Activated T-cell treated with anti-CD3 and anti-CD28 coated beads, Interleukin-2, amount 50 U/mL, for 4 hours (primary cell): ENCODE results near the gene RFTN1. TPM values are rescaled to one million over a fixed set of nuclear protein-coding genes. Genes with fewer than 3 reads are reported as not detected.

Source experiments
- ATAC-seq, 2 donors: fragments of 200-7000 bp; cut with Tn5 transposase; one replicate each; pipeline ENCODE4 v1.10.0; 2021
- DNase-seq: peaks from one replicate; pipeline ENCODE4 v3.0.0-alpha.2; 2020
- H3K27me3 Mint-ChIP-seq: one replicate; pipeline ENCODE4 v1.8.0; 2021; ENCODE audit warnings: low read depth, mixed read lengths
- H3K36me3 Mint-ChIP-seq: one replicate; pipeline ENCODE4 v1.8.0; 2022; ENCODE audit warnings: mixed read lengths; ENCODE audit not compliant: insufficient read depth
- H3K4me1 Mint-ChIP-seq: one replicate; pipeline ENCODE4 v1.8.0; 2021; ENCODE audit warnings: low read depth, mixed read lengths
- H3K4me3 Mint-ChIP-seq: one replicate; pipeline ENCODE4 v1.8.0; 2021; ENCODE audit warnings: mild to moderate bottlenecking, moderate library complexity, mixed read lengths
- H3K9me3 Mint-ChIP-seq: one replicate; pipeline ENCODE4 v1.8.0; 2021; ENCODE audit warnings: mixed read lengths
- total RNA-seq, 3 donors: library from RNA; stranded (reverse); gene quantifications; one replicate each; pipeline ENCODE4 v1.2.1, GENCODE V29; 2021

The RFTN1 gene
- total RNA-seq, 3 donors from 2014 or later = 52.9 to 72.4 (median 69.6) TPM

- Mint-ChIP-seq H3K9me3 (no peaks in the 10 kb centered on the region), H3K4me1 (peaks cover 13% of the 10 kb centered on the region), H3K4me3 (no peak overlapping the region), H3K36me3 (peaks cover 25% of the 10 kb centered on the region), H3K27me3 (no peaks in the 10 kb centered on the region)
- ATAC-seq (no peak), DNase-seq (no peak)
These were observed 90.2 kb downstream of the RFTN1 start for GRCh38 chr3:16423298-16423697.

DNA sequence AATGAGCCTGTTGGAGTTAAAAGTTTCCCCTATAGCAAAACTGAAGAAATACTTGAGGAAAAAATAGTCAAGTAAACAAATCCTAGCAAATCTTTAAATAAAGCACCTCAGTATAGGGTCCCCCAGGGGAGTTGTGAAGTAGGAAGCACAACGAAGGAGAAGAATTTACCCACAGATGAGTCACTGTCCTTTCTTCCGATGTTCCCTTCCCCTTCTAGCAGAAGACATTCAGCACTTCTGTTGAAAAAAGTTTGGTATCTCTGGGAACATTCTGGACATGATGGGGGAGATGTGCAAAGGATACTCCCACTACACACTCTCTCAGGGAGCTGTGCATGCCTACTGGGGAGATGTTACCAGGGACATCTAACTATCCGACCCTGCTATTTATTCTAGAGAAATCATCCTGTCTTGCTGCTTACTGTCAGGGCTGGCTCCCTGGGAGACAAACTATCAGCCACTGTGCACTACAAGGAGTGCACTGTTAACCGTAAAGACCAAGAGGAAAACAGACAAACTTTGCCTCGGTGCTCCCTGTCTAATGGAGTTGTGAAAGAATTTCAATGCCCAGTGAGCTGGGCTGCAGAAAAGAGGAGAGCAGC is 93.8 kb downstream of the RFTN1 start:
- Mint-ChIP-seq H3K4me1 (peaks cover 23% of the 10 kb centered on the region), H3K4me3 (no peak overlapping the region), H3K9me3 (no peaks in the 10 kb centered on the region), H3K36me3 (peaks cover 22% of the 10 kb centered on the region), H3K27me3 (no peaks in the 10 kb centered on the region)
- ATAC-seq = no peak
- no peak for DNase-seq

GRCh38 chr3:16417945-16418739 is 95.4 kb downstream of the RFTN1 start:
- Mint-ChIP-seq H3K36me3 (peaks cover 22% of the 10 kb centered on the region), H3K4me3 (no peak overlapping the region), H3K27me3 (no peaks in the 10 kb centered on the region), H3K4me1 (peaks cover 28% of the 10 kb centered on the region), H3K9me3 (no peaks in the 10 kb centered on the region)
- DNase-seq = no peak
- no peak for ATAC-seq

DNA sequence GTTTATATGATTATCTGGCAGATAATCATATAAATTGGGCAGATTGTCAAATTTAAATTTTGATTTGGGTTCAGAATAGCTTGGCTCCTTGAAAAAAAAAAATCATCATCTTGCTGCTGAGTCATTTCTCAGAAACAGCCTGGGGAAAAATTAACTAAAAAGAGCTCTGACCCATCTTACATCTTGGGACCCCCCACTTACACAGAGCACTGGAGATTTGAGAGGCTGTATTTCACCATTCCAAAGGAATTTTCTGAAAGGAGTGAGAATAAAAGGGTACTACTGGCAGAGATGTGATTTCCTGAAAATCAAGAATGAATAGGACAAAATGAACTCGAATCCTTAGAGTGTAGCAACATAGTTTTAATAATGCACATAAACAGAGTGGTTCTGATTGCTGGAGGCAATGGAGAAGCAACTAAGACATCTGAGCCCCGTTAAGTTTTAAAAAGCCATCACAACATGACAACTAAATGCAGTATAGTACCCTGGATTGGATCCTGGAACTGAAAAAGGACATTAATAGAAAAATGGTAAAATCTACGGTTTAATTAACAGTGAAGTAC is 97.5 kb downstream of the RFTN1 start:
- Mint-ChIP-seq H3K27me3 (no peaks in the 10 kb centered on the region), H3K4me3 (no peak overlapping the region), H3K36me3 (peaks cover 25% of the 10 kb centered on the region), H3K4me1 (peaks cover 38% of the 10 kb centered on the region), H3K9me3 (no peaks in the 10 kb centered on the region)
- DNase-seq (no peak), ATAC-seq (no peak)

GRCh38 chr3:16413321-16413720 is 100.2 kb downstream of the RFTN1 start:
- Mint-ChIP-seq H3K9me3 (no peaks in the 10 kb centered on the region), H3K27me3 (no peaks in the 10 kb centered on the region), H3K36me3 (peaks cover 19% of the 10 kb centered on the region), H3K4me3 (no peak overlapping the region), H3K4me1 (peaks cover 32% of the 10 kb centered on the region)
- DNase-seq (no peak), ATAC-seq (no peak)

GRCh38 chr3:16412192-16412800 is 101.2 kb downstream of the RFTN1 start:
- Mint-ChIP-seq H3K4me3 (no peak overlapping the region), H3K4me1 (peaks cover 31% of the 10 kb centered on the region), H3K36me3 (peaks cover 26% of the 10 kb centered on the region), H3K27me3 (no peaks in the 10 kb centered on the region), H3K9me3 (no peaks in the 10 kb centered on the region)
- no peak for ATAC-seq
- DNase-seq = no peak

DNA sequence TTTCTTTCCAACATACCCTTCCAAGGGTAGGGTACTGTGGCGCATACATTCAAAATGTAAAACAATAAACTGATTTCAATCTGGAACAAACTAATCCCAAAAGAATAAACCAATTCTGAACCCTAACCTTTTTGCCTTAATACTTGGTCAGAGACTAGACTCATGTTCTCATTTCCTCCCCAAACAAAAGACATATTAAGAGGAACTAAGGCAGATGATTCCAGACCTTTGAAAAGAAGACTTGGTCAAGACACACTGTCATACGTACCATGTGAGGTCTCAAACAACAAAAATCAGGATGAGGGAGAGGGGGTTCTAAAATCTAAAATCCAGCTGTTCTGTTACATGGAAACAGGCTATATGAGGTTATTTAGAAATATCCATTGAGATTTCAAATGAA is 102.1 kb downstream of the RFTN1 start:
- H3K36me3 Mint-ChIP-seq = peaks cover 24% of the 10 kb centered on the region
- ATAC-seq (no peak), DNase-seq (no peak)
- H3K4me3 Mint-ChIP-seq = no peak overlapping the region
- H3K4me1 Mint-ChIP-seq = peaks cover 27% of the 10 kb centered on the region
- no peaks in the 10 kb centered on the region for H3K27me3 Mint-ChIP-seq
- H3K9me3 Mint-ChIP-seq = no peaks in the 10 kb centered on the region

DNA sequence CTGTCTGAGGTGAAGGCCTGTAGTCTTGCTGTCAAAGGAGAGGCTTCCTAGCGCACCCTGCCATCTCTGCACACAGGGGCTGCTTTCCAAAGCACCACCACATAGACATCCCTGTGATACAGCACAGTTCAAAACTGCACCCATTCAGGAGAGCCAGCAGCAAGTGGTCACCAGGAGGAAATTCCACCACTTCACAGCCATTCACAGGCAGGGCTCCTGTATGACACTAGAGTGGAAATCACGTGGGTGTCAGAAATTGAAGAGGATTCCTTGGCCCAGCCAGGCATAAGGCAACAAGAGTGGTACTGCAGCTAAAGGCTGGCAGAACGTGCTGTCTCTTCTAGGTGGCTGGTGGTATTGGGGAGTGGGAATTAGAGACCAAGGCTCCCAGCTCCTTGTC is 102.8 kb downstream of the RFTN1 start:
- ATAC-seq = no peak
- H3K36me3 Mint-ChIP-seq = peaks cover 25% of the 10 kb centered on the region
- no peak overlapping the region for H3K4me3 Mint-ChIP-seq
- H3K9me3 Mint-ChIP-seq = no peaks in the 10 kb centered on the region
- no peak for DNase-seq
- peaks cover 25% of the 10 kb centered on the region for H3K4me1 Mint-ChIP-seq
- no peaks in the 10 kb centered on the region for H3K27me3 Mint-ChIP-seq

DNA sequence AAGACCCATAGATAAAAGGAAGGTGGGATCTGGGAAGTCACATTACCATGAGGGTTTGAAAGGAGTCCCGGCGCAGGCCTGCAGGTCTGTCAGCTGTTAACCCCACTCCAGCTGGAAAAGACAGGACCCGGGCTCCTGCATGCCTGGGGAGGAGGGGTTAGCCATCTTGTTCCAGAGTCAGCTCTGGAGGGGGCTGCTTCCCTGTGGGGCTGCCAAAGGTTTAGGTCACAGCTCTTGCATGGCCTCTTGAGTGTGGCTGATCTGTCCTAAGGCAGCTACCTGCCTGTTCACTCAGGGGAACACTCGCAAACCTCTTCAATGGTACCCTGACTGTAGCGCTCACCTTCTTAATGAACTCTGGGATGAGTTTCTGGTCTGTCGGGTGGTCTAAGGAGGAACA is 104.5 kb downstream of the RFTN1 start:
- H3K4me3 Mint-ChIP-seq = no peak overlapping the region
- H3K9me3 Mint-ChIP-seq = no peaks in the 10 kb centered on the region
- H3K4me1 Mint-ChIP-seq = peaks cover 13% of the 10 kb centered on the region
- H3K27me3 Mint-ChIP-seq = no peaks in the 10 kb centered on the region
- peaks cover 23% of the 10 kb centered on the region for H3K36me3 Mint-ChIP-seq
- no peak for DNase-seq
- ATAC-seq = no peak

- H3K9me3 Mint-ChIP-seq = no peaks in the 10 kb centered on the region
- DNase-seq (no peak), ATAC-seq (no peak)
- no peak overlapping the region for H3K4me3 Mint-ChIP-seq
- no peaks in the 10 kb centered on the region for H3K27me3 Mint-ChIP-seq
- H3K36me3 Mint-ChIP-seq = peaks cover 24% of the 10 kb centered on the region
- peaks cover 10% of the 10 kb centered on the region for H3K4me1 Mint-ChIP-seq
These were observed 106.1 kb downstream of the RFTN1 start for GRCh38 chr3:16407366-16407765.

DNA sequence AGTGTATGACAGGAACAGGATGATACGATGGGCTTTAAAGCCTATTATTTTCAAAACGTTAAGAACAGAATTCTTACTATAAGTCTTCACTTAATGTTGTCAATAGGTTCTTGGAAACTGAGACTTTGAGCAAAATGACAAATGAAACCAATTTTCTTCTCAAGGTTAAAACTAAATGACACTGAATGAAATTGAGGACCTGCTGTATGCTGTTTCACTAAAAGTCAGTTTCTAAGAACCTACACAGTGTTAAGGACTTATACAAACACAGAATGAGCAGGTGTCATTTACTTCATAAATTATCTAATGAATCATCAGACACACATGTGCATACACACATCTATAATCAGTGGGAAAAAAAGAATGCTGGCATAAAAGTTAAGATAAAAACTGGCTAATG is 106.9 kb downstream of the RFTN1 start:
- H3K9me3 Mint-ChIP-seq = no peaks in the 10 kb centered on the region
- peaks cover 31% of the 10 kb centered on the region for H3K36me3 Mint-ChIP-seq
- DNase-seq (no peak), ATAC-seq (peak; percentile 35 to 55)
- no peaks in the 10 kb centered on the region for H3K27me3 Mint-ChIP-seq
- H3K4me3 Mint-ChIP-seq = no peak overlapping the region
- peaks cover 12% of the 10 kb centered on the region for H3K4me1 Mint-ChIP-seq

DNA sequence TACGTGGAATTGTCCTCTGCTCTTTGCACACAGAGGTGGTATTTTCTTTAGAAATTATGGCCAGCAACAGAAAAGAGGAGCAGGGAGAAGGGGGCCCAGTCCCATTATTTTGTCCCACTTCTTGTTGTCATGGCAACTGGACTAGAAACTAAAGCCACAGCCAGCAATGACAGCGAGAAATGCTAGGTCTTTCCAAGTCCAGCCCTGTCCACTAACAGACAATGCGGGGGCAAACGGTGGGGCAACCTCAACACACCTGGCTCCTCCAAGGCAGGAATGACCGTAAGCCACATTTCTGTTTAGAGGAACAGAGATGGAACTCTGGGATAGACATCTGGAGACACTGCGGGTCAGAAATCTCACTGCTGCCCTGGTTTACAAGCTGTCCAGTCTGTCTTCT is 107.3 kb downstream of the RFTN1 start:
- H3K27me3 Mint-ChIP-seq = no peaks in the 10 kb centered on the region
- peaks cover 35% of the 10 kb centered on the region for H3K36me3 Mint-ChIP-seq
- ATAC-seq = no peak
- peaks cover 13% of the 10 kb centered on the region for H3K4me1 Mint-ChIP-seq
- no peak for DNase-seq
- no peaks in the 10 kb centered on the region for H3K9me3 Mint-ChIP-seq
- H3K4me3 Mint-ChIP-seq = no peak overlapping the region

GRCh38 chr3:16404349-16404895 is 109.1 kb downstream of the RFTN1 start:
- no peak overlapping the region for H3K4me3 Mint-ChIP-seq
- no peaks in the 10 kb centered on the region for H3K27me3 Mint-ChIP-seq
- H3K9me3 Mint-ChIP-seq = no peaks in the 10 kb centered on the region
- peaks cover 48% of the 10 kb centered on the region for H3K36me3 Mint-ChIP-seq
- peaks cover 18% of the 10 kb centered on the region for H3K4me1 Mint-ChIP-seq
- no peak for DNase-seq
- ATAC-seq = no peak

- Mint-ChIP-seq H3K4me3 (no peak overlapping the region), H3K9me3 (no peaks in the 10 kb centered on the region), H3K4me1 (peaks cover 18% of the 10 kb centered on the region), H3K36me3 (peaks cover 42% of the 10 kb centered on the region), H3K27me3 (no peaks in the 10 kb centered on the region)
- ATAC-seq (no peak), DNase-seq (no peak)
These were observed 111.0 kb downstream of the RFTN1 start for GRCh38 chr3:16402451-16402850.
